SU-DHL-6 (cell line): ENCODE measurements around the gene TUBG1.
"Not testable (repeated sequence)": the region's sequence is repeated elsewhere in the genome, so short reads cannot be mapped to it uniquely, and the experiment has no call there.

Source experiments
- H2AFZ ChIP-seq: fragments of 200-600 bp; sonication (generic); 2 replicates; pipeline ENCODE4 v1.6.1; 2014; ENCODE audit warnings: low read depth, mild to moderate bottlenecking, moderate library complexity, mixed read lengths, antibody characterized with exemption, low read length; ENCODE audit not compliant: severe bottlenecking
- H3F3A ChIP-seq: fragments of 200-600 bp; shearing (Covaris generic); 2 replicates; pipeline ENCODE4 v1.6.0; 2016; ENCODE audit warnings: antibody characterized with exemption, mild to moderate bottlenecking; ENCODE audit not compliant: insufficient read depth
- H3K27ac ChIP-seq: fragments of 200-600 bp; sonication (generic); 2 replicates; pipeline ENCODE4 v1.5.1; 2016; ENCODE audit warnings: low read depth, mild to moderate bottlenecking, low read length, moderate library complexity, mixed read lengths
- H3K27me3 ChIP-seq: fragments of 200-600 bp; sonication (generic), shearing (Covaris generic); 2 replicates; pipeline ENCODE4 v1.6.0; 2014; ENCODE audit warnings: mild to moderate bottlenecking, low read length
- H3K36me3 ChIP-seq: fragments of 200-600 bp; sonication (generic); 2 replicates; pipeline ENCODE4 v1.6.1; 2014; ENCODE audit warnings: mild to moderate bottlenecking, low read length, mixed read lengths
- H3K4me2 ChIP-seq: fragments of 300-600, 200-600 bp; shearing (Covaris generic), sonication (generic); 2 replicates; pipeline ENCODE4 v1.6.0; 2014; ENCODE audit warnings: low read length, low read depth, mild to moderate bottlenecking; ENCODE audit not compliant: poor library complexity, severe bottlenecking
- H3K4me3 ChIP-seq: fragments of 200-600 bp; sonication (generic); 2 replicates; pipeline ENCODE4 v1.5.1; 2014; ENCODE audit warnings: antibody characterized with exemption, low read length, mild to moderate bottlenecking, mixed read lengths; ENCODE audit not compliant: insufficient read depth, poor library complexity, severe bottlenecking
- H3K79me2 ChIP-seq: fragments of 200-600 bp; sonication (generic); 2 replicates; pipeline ENCODE4 v1.6.1; 2014; ENCODE audit warnings: mild to moderate bottlenecking, low read length, moderate library complexity; ENCODE audit not compliant: insufficient read depth
- H3K9ac ChIP-seq: fragments of 200-600 bp; sonication (generic); 2 replicates; pipeline ENCODE4 v1.7.0; 2014; ENCODE audit warnings: mild to moderate bottlenecking, low read length
- H3K9me2 ChIP-seq: fragments of 200-600 bp; sonication (generic); replicated peaks from 2 replicates; pipeline ENCODE4 v1.6.1; 2014; ENCODE audit warnings: low read length; ENCODE audit not compliant: insufficient read depth
- H3K9me3 ChIP-seq: fragments of 200-600 bp; sonication (generic); 2 replicates; pipeline ENCODE4 v1.6.1; 2014; ENCODE audit warnings: low read length, mixed read lengths; ENCODE audit not compliant: insufficient read depth
- H4K20me1 ChIP-seq: fragments of 200-600 bp; sonication (generic); 2 replicates; pipeline ENCODE4 v1.6.1; 2014; ENCODE audit warnings: low read depth, mild to moderate bottlenecking, antibody characterized with exemption, low read length, moderate library complexity, mixed read lengths
- EZH2phosphoT487 ChIP-seq: fragments of 200-600 bp; sonication (generic), shearing (Covaris generic); conservative IDR thresholded peaks from 2 replicates; pipeline ENCODE4 v1.6.1; 2018; ENCODE audit warnings: mild to moderate bottlenecking, antibody characterized with exemption, low read length, moderate library complexity, mixed read lengths
- TF ChIP-seq, protein P1 (sequence below): fragments of 200-600 bp; sonication (generic); IDR thresholded peaks from one replicate; pipeline ENCODE4 v1.5.1; 2017; ENCODE audit warnings: antibody characterized with exemption, mild to moderate bottlenecking, low read length, moderate library complexity; ENCODE audit not compliant: insufficient read depth, poor library complexity, severe bottlenecking

Gene TUBG1

GRCh38 chr17:42657824-42658588, 48.5 kb downstream of the TUBG1 start:
- H3F3A ChIP-seq: no peaks in the 10 kb centered on the region
- H4K20me1 ChIP-seq: no peaks in the 10 kb centered on the region
- no peak overlapping the region for H3K27ac ChIP-seq
- no peaks in the 10 kb centered on the region for H3K9me3 ChIP-seq
- H3K4me2 ChIP-seq: peak overlapping the region; percentile 61
- H3K9ac ChIP-seq: no peak overlapping the region
- no peaks in the 10 kb centered on the region for H3K9me2 ChIP-seq
- H3K36me3 ChIP-seq: no peaks in the 10 kb centered on the region
- no peak overlapping the region for H3K4me3 ChIP-seq
- H2AFZ ChIP-seq: no peak overlapping the region
- H3K79me2 ChIP-seq: no peaks in the 10 kb centered on the region
- H3K27me3 ChIP-seq: no peaks in the 10 kb centered on the region
- TF ChIP-seq, protein P1, sequence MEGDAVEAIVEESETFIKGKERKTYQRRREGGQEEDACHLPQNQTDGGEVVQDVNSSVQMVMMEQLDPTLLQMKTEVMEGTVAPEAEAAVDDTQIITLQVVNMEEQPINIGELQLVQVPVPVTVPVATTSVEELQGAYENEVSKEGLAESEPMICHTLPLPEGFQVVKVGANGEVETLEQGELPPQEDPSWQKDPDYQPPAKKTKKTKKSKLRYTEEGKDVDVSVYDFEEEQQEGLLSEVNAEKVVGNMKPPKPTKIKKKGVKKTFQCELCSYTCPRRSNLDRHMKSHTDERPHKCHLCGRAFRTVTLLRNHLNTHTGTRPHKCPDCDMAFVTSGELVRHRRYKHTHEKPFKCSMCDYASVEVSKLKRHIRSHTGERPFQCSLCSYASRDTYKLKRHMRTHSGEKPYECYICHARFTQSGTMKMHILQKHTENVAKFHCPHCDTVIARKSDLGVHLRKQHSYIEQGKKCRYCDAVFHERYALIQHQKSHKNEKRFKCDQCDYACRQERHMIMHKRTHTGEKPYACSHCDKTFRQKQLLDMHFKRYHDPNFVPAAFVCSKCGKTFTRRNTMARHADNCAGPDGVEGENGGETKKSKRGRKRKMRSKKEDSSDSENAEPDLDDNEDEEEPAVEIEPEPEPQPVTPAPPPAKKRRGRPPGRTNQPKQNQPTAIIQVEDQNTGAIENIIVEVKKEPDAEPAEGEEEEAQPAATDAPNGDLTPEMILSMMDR: no peak
- TF ChIP-seq EZH2phosphoT487: no peak

GRCh38 chr17:42659079-42659931, 49.8 kb downstream of the TUBG1 start, which contains the start of gene TUBG2:
Gene TUBG2, plus strand, starts transcription at chr17:42659284. Its CDS starts 220 bp downstream, at chr17:42659504.
- H3K4me3 ChIP-seq: peak within 1 kb of the TSS; percentile 64
- peak within 1 kb of the TSS; percentile 61 for H3K4me2 ChIP-seq
- no peaks in the 10 kb centered on the region for H3K79me2 ChIP-seq
- H3K9me3 ChIP-seq: no peaks in the 10 kb centered on the region
- no peaks in the 10 kb centered on the region for H3K36me3 ChIP-seq
- no peaks in the 10 kb centered on the region for H3K9me2 ChIP-seq
- H3K27ac ChIP-seq: no peak within 1 kb of the TSS
- peak within 1 kb of the TSS; percentile 71 for H3K9ac ChIP-seq
- H3F3A ChIP-seq: no peaks in the 10 kb centered on the region
- H2AFZ ChIP-seq: peak within 1 kb of the TSS; percentile 70
- TF ChIP-seq EZH2phosphoT487: no peak
- TF ChIP-seq, protein P1: no peak
- H4K20me1 ChIP-seq: no peaks in the 10 kb centered on the region
- H3K27me3 ChIP-seq: no peaks in the 10 kb centered on the region

DNA sequence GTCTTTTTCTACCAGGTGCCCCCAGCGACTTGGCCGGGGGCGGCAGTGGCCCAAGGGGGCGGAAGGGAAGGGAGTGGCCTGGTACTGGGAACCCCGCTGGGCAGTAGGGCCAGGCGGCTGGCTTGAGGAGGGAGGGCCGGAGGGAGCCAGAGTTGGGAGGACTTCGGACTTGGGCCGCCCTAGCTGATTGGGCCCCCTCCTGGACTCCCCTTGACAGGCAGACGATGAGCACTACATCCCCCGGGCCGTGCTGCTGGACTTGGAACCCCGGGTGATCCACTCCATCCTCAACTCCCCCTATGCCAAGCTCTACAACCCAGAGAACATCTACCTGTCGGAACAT, 50.4 kb downstream of the TUBG1 start:
- not testable (repeated sequence) for H3K9me2 ChIP-seq, H3K4me3 ChIP-seq, H4K20me1 ChIP-seq, H3K79me2 ChIP-seq, H2AFZ ChIP-seq, H3K9me3 ChIP-seq, H3F3A ChIP-seq, H3K27ac ChIP-seq, H3K36me3 ChIP-seq, H3K27me3 ChIP-seq
- Histone ChIP-seq H3K4me2 (peak overlapping the region; percentile 61), H3K9ac (0 out of 2 replicates have a peak overlapping the region, but pooled peaks have one; percentile 71)
